Measurements from ENCODE around the gene MMD.
"Not testable (repeated sequence)": the region's sequence is repeated elsewhere in the genome, so short reads cannot be mapped to it uniquely, and the experiment has no call there.

Gene MMD, protein sequence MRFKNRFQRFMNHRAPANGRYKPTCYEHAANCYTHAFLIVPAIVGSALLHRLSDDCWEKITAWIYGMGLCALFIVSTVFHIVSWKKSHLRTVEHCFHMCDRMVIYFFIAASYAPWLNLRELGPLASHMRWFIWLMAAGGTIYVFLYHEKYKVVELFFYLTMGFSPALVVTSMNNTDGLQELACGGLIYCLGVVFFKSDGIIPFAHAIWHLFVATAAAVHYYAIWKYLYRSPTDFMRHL

DNA sequence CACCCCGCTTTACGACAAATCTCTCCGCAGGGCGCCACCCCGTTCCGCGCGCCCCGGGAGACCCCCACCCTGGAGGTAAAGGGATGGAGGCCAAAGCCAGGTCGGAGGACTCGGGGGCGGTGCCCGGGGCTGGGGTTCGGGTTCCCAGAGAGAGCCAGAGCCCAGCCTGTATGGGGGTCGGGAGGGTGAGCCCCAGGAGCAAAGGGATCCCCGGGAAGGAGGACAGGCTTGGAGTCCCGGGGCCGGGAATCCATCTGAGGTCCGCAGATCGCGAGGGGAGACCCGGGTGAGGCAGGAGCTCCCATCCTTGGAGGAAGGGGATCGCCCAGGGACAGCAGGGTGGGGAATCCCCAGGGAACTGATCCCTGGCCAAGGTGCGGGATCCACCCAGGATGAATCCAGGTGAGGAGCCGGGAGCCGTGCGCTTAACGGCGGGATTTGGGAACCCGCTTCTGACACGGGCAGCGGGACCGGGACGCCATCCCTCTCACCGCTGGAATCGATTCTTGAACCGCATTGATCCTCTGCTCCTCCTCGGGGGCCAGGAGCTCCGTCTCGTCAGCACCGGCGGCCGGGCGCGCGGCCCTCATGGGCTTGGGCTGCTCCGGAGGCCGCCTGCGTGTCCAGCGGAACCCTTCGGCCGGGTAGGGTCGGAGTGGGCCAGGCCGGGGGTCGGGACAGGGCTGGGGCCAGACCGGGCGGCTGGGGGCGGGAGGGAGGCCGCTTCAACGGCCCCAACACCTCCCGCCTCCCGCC is at the start of gene MMD:
Gene MMD, minus strand, starts transcription at position 657 of the 756 bp plus-strand sequence. Its CDS starts 140 bp downstream, at position 517.
- Histone ChIP-seq H3K9me3 (ENCODE audit: control insufficient read depth, insufficient read depth, low read length) (no peaks in the 10 kb centered on the region), H3K27me3 (ENCODE audit: control insufficient read depth, insufficient read depth, low read length) (no peaks in the 10 kb centered on the region), H3K27ac (ENCODE audit: low read length) (no peak within 1 kb of the TSS), H3K36me3 (ENCODE audit: control insufficient read depth, insufficient read depth, low read length) (no peaks in the 10 kb centered on the region), H3K4me1 (ENCODE audit: control insufficient read depth, insufficient read depth, low read length) (no peaks in the 10 kb centered on the region), H3K4me3 (ENCODE audit: low read length) (peak within 1 kb of the TSS; percentile 97)
- no peak for DNase-seq (ENCODE audit: low read depth, low spot score)
- WGBS (ENCODE audit: insufficient coverage, insufficient read length), result no CpG with 5 or more reads among the region's 62 CpGs

- no peaks in the 10 kb centered on the region for H3K36me3 ChIP-seq (ENCODE audit: control insufficient read depth, insufficient read depth, low read length)
- H3K4me1 ChIP-seq (ENCODE audit: control insufficient read depth, insufficient read depth, low read length), result peaks cover 3% of the 10 kb centered on the region; the same call in 1 of the 2 replicates
- no peaks in the 10 kb centered on the region for H3K9me3 ChIP-seq (ENCODE audit: control insufficient read depth, insufficient read depth, low read length)
- DNase-seq (ENCODE audit: low read depth, low spot score), result no peak
- no CpG with 5 or more reads among the region's 7 CpGs for WGBS (ENCODE audit: insufficient coverage, insufficient read length)
- H3K4me3 ChIP-seq (ENCODE audit: low read length), result no peak overlapping the region
- H3K27me3 ChIP-seq (ENCODE audit: control insufficient read depth, insufficient read depth, low read length), result no peaks in the 10 kb centered on the region
- H3K27ac ChIP-seq (ENCODE audit: low read length), result no peak overlapping the region
These were observed 45.0 kb upstream of the MMD start for GRCh38 chr17:55466671-55467070.

GRCh38 chr17:55465771-55466170 is 44.1 kb upstream of the MMD start:
- H3K27me3 ChIP-seq (ENCODE audit: control insufficient read depth, insufficient read depth, low read length); H3K4me1 ChIP-seq (ENCODE audit: control insufficient read depth, insufficient read depth, low read length); H3K36me3 ChIP-seq (ENCODE audit: control insufficient read depth, insufficient read depth, low read length); H3K27ac ChIP-seq (ENCODE audit: low read length); H3K4me3 ChIP-seq (ENCODE audit: low read length); H3K9me3 ChIP-seq (ENCODE audit: control insufficient read depth, insufficient read depth, low read length); DNase-seq (ENCODE audit: low read depth, low spot score): not testable (repeated sequence)
- WGBS (ENCODE audit: insufficient coverage, insufficient read length), result no CpG with 5 or more reads among the region's 4 CpGs

DNA sequence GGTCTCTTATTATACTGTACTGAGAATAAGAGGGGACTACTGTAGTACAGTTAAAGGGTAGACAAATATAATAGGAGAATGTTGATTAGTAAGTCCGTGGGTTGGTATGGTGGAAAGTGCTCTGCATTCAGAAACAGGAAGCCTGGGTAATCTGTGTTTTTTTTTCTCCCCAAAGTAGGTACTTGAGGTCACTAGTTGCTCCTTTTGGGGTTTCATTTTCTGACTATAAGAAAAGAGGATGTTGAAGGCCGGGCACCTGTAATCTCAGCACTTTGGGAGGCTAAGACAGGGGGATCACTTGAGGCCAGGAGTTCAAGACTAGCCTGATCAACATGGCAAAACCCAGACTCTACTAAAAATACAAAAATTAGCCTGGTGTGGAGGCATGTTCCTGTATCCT is 42.0 kb upstream of the MMD start:
- H3K9me3 ChIP-seq (ENCODE audit: control insufficient read depth, insufficient read depth, low read length), result no peaks in the 10 kb centered on the region

DNA sequence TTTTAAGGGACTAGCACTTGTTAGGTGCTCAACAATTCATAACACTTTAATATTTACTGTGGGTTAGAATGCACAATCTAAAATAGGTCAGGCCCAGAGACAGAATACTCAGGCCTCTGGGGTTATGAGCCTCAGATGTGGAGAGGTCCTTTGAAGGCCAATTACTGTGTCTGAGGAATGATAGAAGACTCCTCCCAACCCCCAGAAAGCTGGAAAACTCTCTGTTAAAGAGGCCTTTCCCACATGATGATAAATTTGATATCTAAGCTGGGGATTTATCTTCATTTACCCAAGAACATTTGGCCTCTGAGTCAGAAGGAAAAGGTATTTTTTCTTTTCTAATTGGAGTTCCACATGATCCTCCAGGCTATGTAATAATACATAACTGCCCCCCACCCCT is 41.1 kb upstream of the MMD start:
- no peak overlapping the region for H3K4me3 ChIP-seq (ENCODE audit: low read length)
- H3K4me1 ChIP-seq (ENCODE audit: control insufficient read depth, insufficient read depth, low read length), result peaks cover 7% of the 10 kb centered on the region
- no peaks in the 10 kb centered on the region for H3K9me3 ChIP-seq (ENCODE audit: control insufficient read depth, insufficient read depth, low read length)
- no peak overlapping the region for H3K27ac ChIP-seq (ENCODE audit: low read length)
- no peaks in the 10 kb centered on the region for H3K36me3 ChIP-seq (ENCODE audit: control insufficient read depth, insufficient read depth, low read length)
- no peak for DNase-seq (ENCODE audit: low read depth, low spot score)
- H3K27me3 ChIP-seq (ENCODE audit: control insufficient read depth, insufficient read depth, low read length), result no peaks in the 10 kb centered on the region

More for the DNA sequence above, 42.0 kb upstream of the MMD start:
- Histone ChIP-seq H3K27ac (ENCODE audit: low read length) (no peak overlapping the region), H3K27me3 (ENCODE audit: control insufficient read depth, insufficient read depth, low read length) (no peaks in the 10 kb centered on the region), H3K4me1 (ENCODE audit: control insufficient read depth, insufficient read depth, low read length) (peaks cover 4% of the 10 kb centered on the region), H3K4me3 (ENCODE audit: low read length) (no peak overlapping the region), H3K36me3 (ENCODE audit: control insufficient read depth, insufficient read depth, low read length) (no peaks in the 10 kb centered on the region)
- DNase-seq (ENCODE audit: low read depth, low spot score), result no peak
- WGBS (ENCODE audit: insufficient coverage, insufficient read length), result no CpG with 5 or more reads among the region's 2 CpGs

DNA sequence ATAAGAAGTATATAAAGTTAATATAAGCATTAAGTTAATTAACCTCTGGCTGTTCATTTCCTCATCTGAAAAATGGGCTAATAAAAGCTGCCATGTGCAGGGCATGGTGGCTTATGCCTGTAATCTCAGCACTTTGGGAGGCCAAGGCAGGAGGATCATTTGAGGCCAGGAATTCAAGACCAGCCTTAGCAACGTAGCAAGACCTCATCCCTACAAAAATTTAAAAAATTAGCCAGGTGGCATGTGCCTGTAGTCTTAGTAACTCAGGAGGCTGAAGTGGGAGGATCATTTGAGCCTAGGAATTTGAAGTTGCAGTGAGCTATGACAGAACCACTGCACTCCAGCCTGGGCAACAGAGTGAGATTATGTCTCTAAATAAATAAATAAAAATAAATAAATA is 40.6 kb upstream of the MMD start:
- Histone ChIP-seq H3K4me3 (ENCODE audit: low read length) (no peak overlapping the region), H3K36me3 (ENCODE audit: control insufficient read depth, insufficient read depth, low read length) (no peaks in the 10 kb centered on the region), H3K27ac (ENCODE audit: low read length) (no peak overlapping the region), H3K9me3 (ENCODE audit: control insufficient read depth, insufficient read depth, low read length) (no peaks in the 10 kb centered on the region), H3K4me1 (ENCODE audit: control insufficient read depth, insufficient read depth, low read length) (peaks cover 7% of the 10 kb centered on the region), H3K27me3 (ENCODE audit: control insufficient read depth, insufficient read depth, low read length) (no peaks in the 10 kb centered on the region)
- no peak for DNase-seq (ENCODE audit: low read depth, low spot score)
- WGBS (ENCODE audit: insufficient coverage, insufficient read length), result no CpG with 5 or more reads among the region's 1 CpG

DNA sequence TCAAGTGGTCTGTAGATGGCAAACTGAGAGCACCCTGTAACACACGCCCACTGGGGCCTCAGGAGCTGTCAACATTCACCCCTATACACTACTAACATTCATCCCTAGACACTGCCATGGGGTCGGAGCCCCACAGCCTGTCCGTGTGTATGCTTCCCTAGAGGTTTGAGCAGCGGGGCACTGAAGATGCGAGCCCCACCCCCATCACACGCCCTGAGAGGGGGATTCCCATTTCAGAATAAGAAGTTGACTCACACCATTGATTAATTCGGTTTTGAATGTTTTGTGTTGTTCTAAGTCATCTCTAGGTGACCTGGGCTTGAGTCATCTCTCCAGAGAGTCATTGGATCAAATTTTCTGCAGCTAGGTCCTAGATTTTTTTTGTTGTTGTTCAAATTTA is 37.3 kb upstream of the MMD start:
- no peaks in the 10 kb centered on the region for H3K27me3 ChIP-seq (ENCODE audit: control insufficient read depth, insufficient read depth, low read length)
- no peak overlapping the region for H3K4me3 ChIP-seq (ENCODE audit: low read length)
- no peak for DNase-seq (ENCODE audit: low read depth, low spot score)
- H3K9me3 ChIP-seq (ENCODE audit: control insufficient read depth, insufficient read depth, low read length), result no peaks in the 10 kb centered on the region
- H3K36me3 ChIP-seq (ENCODE audit: control insufficient read depth, insufficient read depth, low read length), result no peaks in the 10 kb centered on the region
- no peak overlapping the region for H3K27ac ChIP-seq (ENCODE audit: low read length)
- WGBS (ENCODE audit: insufficient coverage, insufficient read length), result no CpG with 5 or more reads among the region's 7 CpGs
- H3K4me1 ChIP-seq (ENCODE audit: control insufficient read depth, insufficient read depth, low read length), result peaks cover 4% of the 10 kb centered on the region; the same call in 1 of the 2 replicates

DNA sequence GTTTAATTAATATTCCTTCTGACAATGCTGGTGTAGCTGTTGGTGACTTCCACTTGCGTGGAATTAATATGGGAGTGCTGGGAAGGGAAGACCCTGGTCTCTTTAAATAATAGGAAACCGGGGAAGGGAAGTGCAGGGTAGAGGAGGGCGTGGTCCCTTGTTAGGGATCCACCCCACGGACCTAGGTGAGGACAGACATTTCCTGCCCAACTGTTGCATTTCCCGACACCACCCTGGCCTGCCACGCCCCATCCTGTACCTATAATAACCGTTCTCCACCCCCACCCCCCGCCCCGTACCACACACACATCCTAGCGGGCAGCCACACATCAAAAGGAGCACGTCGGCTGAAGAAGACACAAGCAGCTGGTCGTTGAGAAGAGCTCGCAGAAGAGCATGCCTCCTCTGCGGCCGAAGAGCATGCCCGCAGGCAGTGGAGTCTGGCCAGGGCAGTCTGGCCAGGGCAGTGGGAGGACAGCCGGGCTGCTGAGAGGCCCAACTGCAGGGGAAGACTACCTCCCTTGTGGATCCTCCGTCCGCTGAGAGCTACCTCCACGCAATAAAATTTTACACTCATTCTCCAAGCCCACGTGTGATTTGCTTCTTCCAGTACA is 36.8 kb upstream of the MMD start:
- Histone ChIP-seq H3K27me3 (ENCODE audit: control insufficient read depth, insufficient read depth, low read length) (no peaks in the 10 kb centered on the region), H3K4me3 (ENCODE audit: low read length) (no peak overlapping the region), H3K36me3 (ENCODE audit: control insufficient read depth, insufficient read depth, low read length) (no peaks in the 10 kb centered on the region), H3K9me3 (ENCODE audit: control insufficient read depth, insufficient read depth, low read length) (no peaks in the 10 kb centered on the region), H3K27ac (ENCODE audit: low read length) (no peak overlapping the region), H3K4me1 (ENCODE audit: control insufficient read depth, insufficient read depth, low read length) (peaks cover 6% of the 10 kb centered on the region; the same call in 1 of the 2 replicates)
- WGBS (ENCODE audit: insufficient coverage, insufficient read length), result no CpG with 5 or more reads among the region's 22 CpGs
- no peak for DNase-seq (ENCODE audit: low read depth, low spot score)

- Histone ChIP-seq H3K36me3 (ENCODE audit: control insufficient read depth, insufficient read depth, low read length) (no peaks in the 10 kb centered on the region), H3K9me3 (ENCODE audit: control insufficient read depth, insufficient read depth, low read length) (no peaks in the 10 kb centered on the region), H3K27ac (ENCODE audit: low read length) (no peak overlapping the region), H3K4me1 (ENCODE audit: control insufficient read depth, insufficient read depth, low read length) (peaks cover 6% of the 10 kb centered on the region; the same call in 1 of the 2 replicates), H3K4me3 (ENCODE audit: low read length) (no peak overlapping the region), H3K27me3 (ENCODE audit: control insufficient read depth, insufficient read depth, low read length) (no peaks in the 10 kb centered on the region)
- WGBS (ENCODE audit: insufficient coverage, insufficient read length), result no CpG with 5 or more reads among the region's 6 CpGs
- no peak for DNase-seq (ENCODE audit: low read depth, low spot score)
These were observed 34.9 kb upstream of the MMD start for GRCh38 chr17:55456307-55457240.

- no peak overlapping the region for H3K27ac ChIP-seq (ENCODE audit: low read length)
- H3K36me3 ChIP-seq (ENCODE audit: control insufficient read depth, insufficient read depth, low read length), result no peaks in the 10 kb centered on the region
- H3K4me3 ChIP-seq (ENCODE audit: low read length), result no peak overlapping the region
- no peaks in the 10 kb centered on the region for H3K9me3 ChIP-seq (ENCODE audit: control insufficient read depth, insufficient read depth, low read length)
- H3K4me1 ChIP-seq (ENCODE audit: control insufficient read depth, insufficient read depth, low read length), result peaks cover 6% of the 10 kb centered on the region; the same call in 1 of the 2 replicates
- no CpG with 5 or more reads among the region's 4 CpGs for WGBS (ENCODE audit: insufficient coverage, insufficient read length)
- H3K27me3 ChIP-seq (ENCODE audit: control insufficient read depth, insufficient read depth, low read length), result no peaks in the 10 kb centered on the region
- no peak for DNase-seq (ENCODE audit: low read depth, low spot score)
These were observed 33.4 kb upstream of the MMD start for GRCh38 chr17:55454906-55455474.

Data from iPS DF 6.9 (cell line).